HEK293T (cell line): ENCODE results near the gene LETM1.

Experiments used
- ARNT ChIP-seq: fragments of 450-650 bp; IDR thresholded peaks from 2 replicates; pipeline ENCODE4 v1.6.1; 2017; ENCODE audit warnings: mild to moderate bottlenecking
- BHLHE40 ChIP-seq: fragments of 450-650 bp; IDR thresholded peaks from 2 replicates; pipeline ENCODE4 v1.6.1; 2016; ENCODE audit warnings: mild to moderate bottlenecking, moderate library complexity, borderline replicate concordance
- FOXK2 ChIP-seq: fragments of 450-650 bp; IDR thresholded peaks from 2 replicates; pipeline ENCODE4 v1.6.1; 2016; ENCODE audit warnings: mild to moderate bottlenecking
- HDGF ChIP-seq: fragments of 450-650 bp; IDR thresholded peaks from 2 replicates; pipeline ENCODE4 v1.6.1; 2017; ENCODE audit warnings: antibody characterized with exemption, borderline replicate concordance
- L3MBTL2 ChIP-seq: fragments of 450-650 bp; conservative IDR thresholded peaks from 2 replicates; pipeline ENCODE4 v1.6.1; 2016; ENCODE audit warnings: mild to moderate bottlenecking
- LEF1 ChIP-seq: fragments of 450-650 bp; IDR thresholded peaks from 2 replicates; pipeline ENCODE4 v1.6.1; 2017; ENCODE audit warnings: mild to moderate bottlenecking, borderline replicate concordance
- PKNOX1 ChIP-seq: fragments of 450-650 bp; IDR thresholded peaks from 2 replicates; pipeline ENCODE4 v1.6.1; 2016
- SP1 ChIP-seq: fragments of 450-650 bp; IDR thresholded peaks from 2 replicates; pipeline ENCODE4 v1.6.1; 2017
- SUZ12 ChIP-seq: fragments of 450-650 bp; IDR thresholded peaks from 2 replicates; pipeline ENCODE4 v1.6.1; 2016; ENCODE audit warnings: mild to moderate bottlenecking
- TARDBP ChIP-seq: fragments of 450-650 bp; IDR thresholded peaks from 2 replicates; pipeline ENCODE4 v1.6.1; 2016
- ZNF384 ChIP-seq: fragments of 450-650 bp; IDR thresholded peaks from 2 replicates; pipeline ENCODE4 v1.6.1; 2016

GRCh38 chr4:1802720-1803522 lies 53.0 kb downstream of the LETM1 start:
- no peak for TF ChIP-seq PKNOX1
- TF ChIP-seq BHLHE40 = no peak
- no peak for TF ChIP-seq FOXK2
- no peak for TF ChIP-seq SP1
- TF ChIP-seq LEF1 = no peak
- no peak for TF ChIP-seq TARDBP
- TF ChIP-seq ZNF384 = no peak
- TF ChIP-seq L3MBTL2 = no peak
- TF ChIP-seq SUZ12 = no peak
- TF ChIP-seq HDGF = no peak
- no peak for TF ChIP-seq ARNT
